PC-3 (cell line): Measurements from ENCODE around the gene UCK1.

Source experiments
- EZH2 ChIP-seq: fragments of 300-600 bp; sonication (generic); IDR thresholded peaks from one replicate; pipeline ENCODE4 v1.6.1; 2017; ENCODE audit warnings: antibody characterized with exemption, mild to moderate bottlenecking, low read length; ENCODE audit not compliant: unreplicated experiment
- EZH2phosphoT487 ChIP-seq: fragments of 300-600 bp; sonication (generic); IDR thresholded peaks from 2 replicates; pipeline ENCODE4 v1.6.1; 2018; ENCODE audit warnings: mild to moderate bottlenecking, antibody characterized with exemption, low read length, borderline replicate concordance
- TF ChIP-seq, protein P1 (sequence below): fragments of 300-600 bp; sonication (generic); conservative IDR thresholded peaks from 2 replicates; pipeline ENCODE4 v1.5.1; 2017; ENCODE audit warnings: antibody characterized with exemption, low read depth, mild to moderate bottlenecking, low read length

- TF ChIP-seq, protein P1, sequence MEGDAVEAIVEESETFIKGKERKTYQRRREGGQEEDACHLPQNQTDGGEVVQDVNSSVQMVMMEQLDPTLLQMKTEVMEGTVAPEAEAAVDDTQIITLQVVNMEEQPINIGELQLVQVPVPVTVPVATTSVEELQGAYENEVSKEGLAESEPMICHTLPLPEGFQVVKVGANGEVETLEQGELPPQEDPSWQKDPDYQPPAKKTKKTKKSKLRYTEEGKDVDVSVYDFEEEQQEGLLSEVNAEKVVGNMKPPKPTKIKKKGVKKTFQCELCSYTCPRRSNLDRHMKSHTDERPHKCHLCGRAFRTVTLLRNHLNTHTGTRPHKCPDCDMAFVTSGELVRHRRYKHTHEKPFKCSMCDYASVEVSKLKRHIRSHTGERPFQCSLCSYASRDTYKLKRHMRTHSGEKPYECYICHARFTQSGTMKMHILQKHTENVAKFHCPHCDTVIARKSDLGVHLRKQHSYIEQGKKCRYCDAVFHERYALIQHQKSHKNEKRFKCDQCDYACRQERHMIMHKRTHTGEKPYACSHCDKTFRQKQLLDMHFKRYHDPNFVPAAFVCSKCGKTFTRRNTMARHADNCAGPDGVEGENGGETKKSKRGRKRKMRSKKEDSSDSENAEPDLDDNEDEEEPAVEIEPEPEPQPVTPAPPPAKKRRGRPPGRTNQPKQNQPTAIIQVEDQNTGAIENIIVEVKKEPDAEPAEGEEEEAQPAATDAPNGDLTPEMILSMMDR, result no peak
- TF ChIP-seq EZH2phosphoT487 (no peak), EZH2 (no peak)
Measured at GRCh38 chr9:131475111-131475955, 55.7 kb downstream of the UCK1 start.
